K562 (cell line): ENCODE data around the gene TEX35.

Source experiments
- BRF1 ChIP-seq: IDR thresholded peaks from 3 replicates; pipeline ENCODE4 v1.6.1; 2011; ENCODE audit warnings: borderline replicate concordance, mild to moderate bottlenecking; ENCODE audit not compliant: insufficient read length; ENCODE audit errors: extremely low read depth
- CBX1 ChIP-seq: sonication (generic); IDR thresholded peaks from 2 replicates; pipeline ENCODE4 v1.6.1; 2016; ENCODE audit warnings: antibody characterized with exemption, low read depth, mild to moderate bottlenecking
- JUND ChIP-seq, 2 experiments: IDR thresholded peaks; 2 replicates in 1 of 2; 3 replicates in 1 of 2; pipeline ENCODE4 v1.6.1; 2011; ENCODE audit warnings: borderline replicate concordance in 2 of 2, low read depth in 2 of 2, low read length in 2 of 2, improper control_type of control experiment in 1 of 2, missing biosample characterization in 1 of 2, missing genetic modification characterization in 1 of 2, missing genetic modification reagents in 1 of 2
- USF2 ChIP-seq: sonication (generic); formaldehyde crosslinking; IDR thresholded peaks from 2 replicates; pipeline ENCODE4 v1.5.0; 2020; ENCODE audit warnings: missing genetic modification reagents

DNA sequence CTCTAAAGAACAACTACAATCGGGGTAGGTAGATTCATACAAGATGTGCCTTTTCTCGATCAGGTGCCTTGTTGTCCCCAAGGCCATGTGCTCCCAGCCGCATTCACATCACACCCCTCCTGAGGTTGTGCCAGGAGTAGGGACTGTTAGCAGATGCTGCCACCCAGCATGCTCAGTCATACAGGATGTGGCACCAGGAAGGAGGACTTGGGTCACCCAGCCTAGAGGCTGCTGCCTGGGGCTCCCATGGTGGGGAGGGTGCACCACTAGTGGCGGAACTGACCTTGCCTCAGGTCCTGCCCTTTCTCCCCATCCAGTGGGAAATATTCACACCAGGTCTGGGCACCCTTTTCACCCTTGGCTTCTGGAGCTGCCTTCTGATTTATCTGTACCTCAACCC, 8.3 kb downstream of the TEX35 start:
- TF ChIP-seq BRF1 (no peak), CBX1 (no peak), JUND (IDR thresholded peaks at IDR 0.05; ENCODE audit: borderline replicate concordance, low read depth, low read length) (no peak), JUND (tag; IDR thresholded peaks at IDR 0.05; ENCODE audit: borderline replicate concordance, low read depth, low read length) (no peak), USF2 (CRISPR knock-in tag) (no peak)
